HG03571 (cell line): Measurements from ENCODE around the gene CCDC51.

Source experiments
- ATAC-seq: cut with Tn5 transposase; IDR thresholded peaks from one replicate; pipeline ENCODE4 v1.9.1; 2021; ENCODE audit not compliant: unreplicated experiment

The CCDC51 gene

GRCh38 chr3:48387634-48388033 is 52.3 kb downstream of the CCDC51 start:
- ATAC-seq, result no peak
